ENCODE results near the gene OASL.

The OASL gene

GRCh38 chr12:121033625-121034349, 5.3 kb downstream of the OASL start:
- Mint-ChIP-seq H3K4me1 (peaks cover 49% of the 10 kb centered on the region), H3K27ac (peak overlapping the region; percentile 91), H3K9me3 (no peaks in the 10 kb centered on the region), H3K36me3 (peaks cover 76% of the 10 kb centered on the region), H3K4me3 (peak overlapping the region; percentile 85)
- ATAC-seq, result peak; percentile 88
- peak; percentile 28 to 74 for DNase-seq (ENCODE audit: low spot score in 2 of 2)

GRCh38 chr12:121030576-121031212, 8.4 kb downstream of the OASL start:
- Mint-ChIP-seq H3K9me3 (no peaks in the 10 kb centered on the region), H3K27ac (peak overlapping the region; percentile 58), H3K4me3 (no peak overlapping the region), H3K36me3 (peaks cover 97% of the 10 kb centered on the region), H3K4me1 (peaks cover 30% of the 10 kb centered on the region)
- DNase-seq (ENCODE audit: low spot score in 2 of 2), result no peak
- no peak for ATAC-seq

DNA sequence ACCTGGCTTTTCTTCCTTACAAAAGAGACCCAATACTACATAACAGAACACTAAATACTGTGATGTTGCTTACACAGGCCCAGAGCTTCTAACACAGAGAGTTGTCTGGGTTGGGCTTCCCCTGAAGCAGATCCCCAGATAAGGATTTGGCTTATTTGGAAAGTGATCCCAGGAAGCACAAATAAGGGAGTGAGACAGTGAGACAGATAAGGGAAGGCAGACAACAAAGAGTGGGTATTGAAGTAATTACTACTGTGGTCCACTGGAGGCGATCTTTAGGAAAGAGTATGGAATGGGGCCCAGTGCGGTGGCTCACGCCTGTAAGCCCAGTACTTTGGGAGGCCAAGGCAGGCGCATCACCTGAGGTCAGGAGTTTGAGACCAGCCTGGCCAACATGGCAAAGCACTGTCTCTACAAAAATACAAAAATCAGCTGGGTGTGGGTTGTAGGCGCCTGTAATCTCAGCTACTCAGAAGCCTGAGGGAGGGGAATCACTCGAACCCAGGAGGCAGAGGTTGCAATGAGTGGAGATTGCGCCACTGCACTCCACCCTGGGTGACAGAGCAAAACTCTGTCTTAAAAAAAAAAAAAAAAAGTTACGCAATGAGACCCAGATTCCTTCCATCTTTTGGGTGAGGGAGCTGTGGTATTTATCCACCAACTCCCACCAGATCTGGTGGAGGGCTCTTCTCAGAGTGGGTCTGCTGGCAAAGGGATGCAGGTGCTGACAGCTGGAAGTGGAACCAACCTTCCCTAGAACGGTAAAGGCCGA, 12.6 kb downstream of the OASL start:
- H3K27ac Mint-ChIP-seq, result peak overlapping the region; percentile 16
- no peak overlapping the region for H3K4me3 Mint-ChIP-seq
- DNase-seq (ENCODE audit: low spot score in 2 of 2) (no peak), ATAC-seq (no peak)
- H3K36me3 Mint-ChIP-seq, result peaks cover 94% of the 10 kb centered on the region
- H3K4me1 Mint-ChIP-seq, result no peaks in the 10 kb centered on the region
- no peaks in the 10 kb centered on the region for H3K9me3 Mint-ChIP-seq

DNA sequence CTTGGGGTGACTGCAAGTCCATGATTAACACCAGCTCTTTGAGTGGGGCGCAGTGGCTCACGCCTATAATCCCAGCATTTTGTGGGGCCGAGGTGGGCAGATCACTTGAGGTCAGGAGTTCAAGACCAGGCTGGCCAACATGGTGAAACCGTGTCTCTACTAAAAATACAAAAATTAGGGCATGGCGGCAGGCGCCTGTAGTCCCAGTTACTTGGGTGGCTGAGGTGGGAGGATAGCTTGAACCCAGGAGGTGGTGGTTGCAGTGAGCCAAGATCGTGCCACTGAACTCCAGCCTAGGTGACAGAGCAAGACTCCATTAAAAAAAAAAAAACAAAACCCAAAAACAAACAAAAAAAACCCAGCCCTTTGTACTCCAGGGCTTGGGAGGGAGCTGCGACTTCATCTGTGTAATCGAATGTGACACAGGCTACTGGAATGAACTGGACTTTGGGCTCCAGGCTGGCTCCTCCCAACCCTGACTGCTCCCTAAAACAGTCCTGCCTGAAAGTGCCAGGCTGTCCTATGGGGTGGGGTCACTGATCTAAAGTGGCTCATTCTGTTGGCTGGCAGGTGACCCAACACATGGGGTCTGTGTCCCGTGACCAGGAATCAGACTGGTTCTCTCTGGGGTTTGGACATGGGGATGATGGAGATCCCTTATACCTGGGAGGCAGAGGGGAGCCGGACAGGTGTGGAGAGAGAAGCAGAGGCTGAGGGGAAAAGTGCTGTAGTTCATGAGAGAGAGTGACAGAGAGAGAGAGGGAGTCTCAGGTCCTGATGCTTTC, 13.4 kb downstream of the OASL start:
- no peak for DNase-seq (ENCODE audit: low spot score in 2 of 2)
- no peaks in the 10 kb centered on the region for H3K4me1 Mint-ChIP-seq
- ATAC-seq, result no peak
- peak overlapping the region; percentile 16 for H3K27ac Mint-ChIP-seq
- H3K9me3 Mint-ChIP-seq, result no peaks in the 10 kb centered on the region
- H3K4me3 Mint-ChIP-seq, result no peak overlapping the region
- peaks cover 88% of the 10 kb centered on the region for H3K36me3 Mint-ChIP-seq

- Mint-ChIP-seq H3K27ac (no peak overlapping the region), H3K4me3 (no peak overlapping the region), H3K36me3 (peaks cover 69% of the 10 kb centered on the region), H3K4me1 (no peaks in the 10 kb centered on the region), H3K9me3 (no peaks in the 10 kb centered on the region)
- ATAC-seq, result no peak
- no peak for DNase-seq (ENCODE audit: low spot score in 2 of 2)
These were observed 15.2 kb downstream of the OASL start for GRCh38 chr12:121023799-121024198.

DNA sequence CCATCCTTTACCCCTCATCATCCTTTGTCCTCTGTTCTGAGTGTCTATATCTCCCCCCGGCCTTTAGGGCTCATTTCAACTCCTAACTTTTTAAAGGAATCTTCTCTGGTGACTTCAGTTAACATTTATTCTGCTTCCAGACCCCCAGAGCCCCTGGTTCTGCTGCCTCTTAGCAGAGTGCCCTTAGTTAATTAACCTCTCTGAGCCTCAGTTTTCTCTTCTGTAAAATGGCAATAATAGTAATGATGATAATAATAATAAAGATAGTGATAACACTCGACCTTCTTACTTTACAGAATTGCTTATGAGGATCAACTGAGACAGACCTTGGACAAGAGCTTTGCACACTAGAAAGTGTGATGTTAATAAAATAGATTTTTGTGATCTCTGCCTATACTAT, 16.3 kb downstream of the OASL start:
- DNase-seq (ENCODE audit: low spot score in 2 of 2), result no peak
- Mint-ChIP-seq H3K36me3 (peaks cover 59% of the 10 kb centered on the region), H3K4me1 (no peaks in the 10 kb centered on the region), H3K9me3 (no peaks in the 10 kb centered on the region), H3K4me3 (no peak overlapping the region), H3K27ac (peak overlapping the region; percentile 60)
- ATAC-seq, result no peak

GRCh38 chr12:121021754-121022153, 17.3 kb downstream of the OASL start:
- Mint-ChIP-seq H3K27ac (no peak overlapping the region), H3K9me3 (no peaks in the 10 kb centered on the region)

GRCh38 chr12:121018860-121019617, 20.0 kb downstream of the OASL start:
- no peak for DNase-seq (ENCODE audit: low spot score in 2 of 2)
- no peaks in the 10 kb centered on the region for H3K9me3 Mint-ChIP-seq
- peaks cover 40% of the 10 kb centered on the region for H3K36me3 Mint-ChIP-seq
- H3K4me3 Mint-ChIP-seq, result no peak overlapping the region
- H3K4me1 Mint-ChIP-seq, result peaks cover 20% of the 10 kb centered on the region
- no peak for ATAC-seq
- no peak overlapping the region for H3K27ac Mint-ChIP-seq

More at GRCh38 chr12:121021754-121022153, 17.3 kb downstream of the OASL start:
- ATAC-seq, result no peak
- peaks cover 51% of the 10 kb centered on the region for H3K36me3 Mint-ChIP-seq
- no peak for DNase-seq (ENCODE audit: low spot score in 2 of 2)
- H3K4me3 Mint-ChIP-seq, result no peak overlapping the region
- no peaks in the 10 kb centered on the region for H3K4me1 Mint-ChIP-seq

DNA sequence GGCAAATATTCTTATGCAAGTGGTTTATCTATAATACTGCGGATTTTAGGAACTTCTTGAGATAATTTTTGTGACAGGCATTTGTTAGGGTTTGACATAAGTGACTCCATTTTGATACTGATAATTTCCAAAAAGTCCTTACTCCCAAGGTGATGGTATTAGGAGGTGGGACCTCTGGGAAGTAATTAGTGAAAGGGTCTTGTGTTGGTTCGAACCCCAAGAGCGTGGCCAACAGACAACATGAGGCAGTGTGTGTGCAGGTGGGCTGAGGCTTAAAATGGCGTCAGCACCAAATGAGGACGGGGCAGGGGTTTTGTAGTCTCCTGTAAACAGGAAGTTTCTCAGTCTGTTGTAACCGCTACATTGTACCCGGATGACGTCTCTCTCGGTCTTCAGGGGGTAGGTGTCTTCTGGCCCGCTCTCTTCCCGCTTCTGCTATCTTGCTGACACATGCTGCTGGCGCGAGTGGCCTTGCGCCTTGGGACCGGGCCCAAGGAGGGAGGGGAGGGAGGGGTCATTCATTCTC, 21.0 kb downstream of the OASL start:
- H3K27ac Mint-ChIP-seq, result peak overlapping the region; percentile 45
- no peak overlapping the region for H3K4me3 Mint-ChIP-seq
- ATAC-seq (no peak), DNase-seq (ENCODE audit: low spot score in 2 of 2) (no peak)
- no peaks in the 10 kb centered on the region for H3K9me3 Mint-ChIP-seq
- H3K36me3 Mint-ChIP-seq, result peaks cover 37% of the 10 kb centered on the region
- H3K4me1 Mint-ChIP-seq, result peaks cover 20% of the 10 kb centered on the region

- DNase-seq (ENCODE audit: low spot score in 2 of 2) (peak; percentile 82 to 95), ATAC-seq (peak; percentile 98)
- no peaks in the 10 kb centered on the region for H3K9me3 Mint-ChIP-seq
- H3K36me3 Mint-ChIP-seq, result peaks cover 35% of the 10 kb centered on the region
- H3K4me3 Mint-ChIP-seq, result peak within 1 kb of the TSS; percentile 94
- peaks cover 29% of the 10 kb centered on the region for H3K4me1 Mint-ChIP-seq
- peak within 1 kb of the TSS; percentile 95 for H3K27ac Mint-ChIP-seq
These were observed 22.9 kb downstream of the OASL start, which contains the start of gene C12orf43 for GRCh38 chr12:121015825-121016766. Gene C12orf43 (minus strand): TSS chr12:121016487. CDS start chr12:121016474, 13 bp downstream.

DNA sequence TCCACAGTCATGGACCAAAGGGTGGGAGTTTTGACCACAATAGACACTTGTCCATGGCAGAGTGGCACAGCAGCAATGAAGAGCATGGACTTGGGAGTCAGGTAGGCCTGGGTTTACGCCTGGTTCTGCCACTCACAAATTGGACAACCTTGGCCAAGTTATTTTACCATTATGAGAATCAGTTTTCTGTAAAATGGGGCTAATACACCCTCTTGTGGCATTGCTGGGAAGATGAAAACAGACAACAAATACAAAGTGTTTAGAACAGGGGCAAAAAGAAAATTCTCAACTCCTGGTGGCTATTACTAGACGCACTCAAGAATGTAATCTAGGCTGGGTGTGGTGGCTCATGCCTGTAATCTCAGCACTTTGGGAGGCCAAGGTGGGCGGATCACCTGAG, 25.3 kb downstream of the OASL start:
- no peak overlapping the region for H3K4me3 Mint-ChIP-seq
- DNase-seq (ENCODE audit: low spot score in 2 of 2) (no peak), ATAC-seq (no peak)
- H3K9me3 Mint-ChIP-seq, result no peaks in the 10 kb centered on the region
- peaks cover 59% of the 10 kb centered on the region for H3K36me3 Mint-ChIP-seq
- H3K27ac Mint-ChIP-seq, result no peak overlapping the region
- H3K4me1 Mint-ChIP-seq, result peaks cover 29% of the 10 kb centered on the region

GRCh38 chr12:121011820-121012219, 27.2 kb downstream of the OASL start:
- Mint-ChIP-seq H3K4me1 (peaks cover 29% of the 10 kb centered on the region), H3K9me3 (no peaks in the 10 kb centered on the region), H3K36me3 (peaks cover 76% of the 10 kb centered on the region), H3K4me3 (no peak overlapping the region), H3K27ac (no peak overlapping the region)
- DNase-seq (ENCODE audit: low spot score in 2 of 2), result no peak
- no peak for ATAC-seq

DNA sequence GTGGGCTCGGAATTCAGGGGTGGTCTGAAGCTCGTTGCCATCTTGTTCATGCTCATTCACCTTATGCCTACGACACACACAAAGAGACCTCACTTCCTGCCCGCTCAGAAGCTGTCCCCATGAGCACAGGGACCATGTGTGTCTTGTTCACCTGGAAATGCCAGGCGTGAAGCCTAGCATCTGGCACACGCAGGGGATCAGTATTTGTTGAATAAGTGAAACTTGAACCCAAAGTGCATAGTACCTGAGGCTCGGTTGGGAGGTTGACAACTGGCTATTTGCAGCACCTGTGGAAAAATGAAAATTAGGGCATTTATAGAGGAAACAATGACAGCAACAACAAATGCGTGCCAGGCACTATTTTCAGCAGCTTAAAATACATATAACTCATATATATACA, 28.2 kb downstream of the OASL start:
- ATAC-seq (no peak), DNase-seq (ENCODE audit: low spot score in 2 of 2) (no peak)
- Mint-ChIP-seq H3K36me3 (peaks cover 79% of the 10 kb centered on the region), H3K4me3 (no peak overlapping the region), H3K27ac (no peak overlapping the region), H3K4me1 (peaks cover 21% of the 10 kb centered on the region), H3K9me3 (no peaks in the 10 kb centered on the region)
